Right kidney (tissue), 1 donor: ENCODE data around the gene GRID1.
"Not testable (repeated sequence)": the region's sequence is repeated elsewhere in the genome, so short reads cannot be mapped to it uniquely, and the experiment has no call there.

Experiments used
- DNase-seq: peaks from one replicate; pipeline ENCODE4 v3.0.0-alpha.2; 2016

GRID1 gene

DNA sequence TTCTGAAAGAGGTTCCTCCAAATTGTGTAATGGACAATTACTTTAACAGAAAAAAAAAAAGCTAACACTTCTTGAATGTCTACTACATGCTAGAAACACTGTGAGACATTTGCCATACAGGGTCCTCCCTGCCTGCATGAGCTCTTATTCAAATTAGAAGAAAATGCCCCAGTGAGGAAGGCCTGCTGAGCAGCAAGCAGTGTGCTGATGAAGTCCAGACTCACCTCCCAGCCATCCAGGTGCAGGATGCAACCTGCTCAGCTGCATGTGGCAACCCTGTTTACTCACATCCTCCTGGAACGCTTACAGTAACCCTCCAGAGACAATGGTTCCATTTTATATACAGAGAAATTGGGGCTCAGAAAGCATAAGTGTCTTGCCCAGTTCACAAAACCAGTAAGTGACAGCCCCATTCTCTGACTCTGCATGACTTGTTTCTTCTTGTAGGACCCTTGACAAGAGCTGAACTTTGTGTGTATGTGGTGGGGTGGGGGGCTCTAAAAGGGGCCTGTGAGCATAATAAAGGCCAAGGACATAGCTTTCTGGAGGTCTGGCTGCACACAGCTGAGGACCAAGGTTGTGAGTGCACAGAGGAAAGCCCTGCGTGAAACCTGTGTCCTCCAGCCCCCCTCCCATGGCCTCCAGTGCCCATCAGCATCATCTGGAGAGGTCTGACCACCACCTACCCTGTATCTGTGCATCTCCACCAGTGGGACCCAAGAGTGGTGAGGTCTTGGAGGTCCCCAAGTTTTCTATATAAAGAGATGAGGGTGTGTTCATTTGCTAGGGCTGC, 387.8 kb downstream of the GRID1 start:
- DNase-seq, result no peak

DNA sequence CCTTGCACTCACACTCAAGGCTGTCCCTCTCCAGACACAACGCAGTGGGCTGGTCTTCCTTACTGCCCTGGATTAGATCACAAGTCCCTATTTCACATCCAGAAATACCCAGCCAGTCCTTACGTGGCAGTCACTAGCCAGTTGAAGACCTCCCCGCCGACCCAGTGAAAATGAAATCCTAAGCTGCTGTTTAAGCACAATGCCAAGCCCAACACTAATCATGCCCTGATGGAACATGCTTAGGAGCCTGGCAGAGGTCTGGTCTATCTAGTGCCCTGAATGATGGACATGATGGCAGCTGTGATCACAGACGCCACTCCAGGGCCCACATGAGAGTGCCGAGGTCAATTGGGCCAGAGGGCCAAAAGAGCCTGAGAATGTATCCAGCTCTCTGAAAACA, 389.0 kb downstream of the GRID1 start:
- DNase-seq, result no peak

DNA sequence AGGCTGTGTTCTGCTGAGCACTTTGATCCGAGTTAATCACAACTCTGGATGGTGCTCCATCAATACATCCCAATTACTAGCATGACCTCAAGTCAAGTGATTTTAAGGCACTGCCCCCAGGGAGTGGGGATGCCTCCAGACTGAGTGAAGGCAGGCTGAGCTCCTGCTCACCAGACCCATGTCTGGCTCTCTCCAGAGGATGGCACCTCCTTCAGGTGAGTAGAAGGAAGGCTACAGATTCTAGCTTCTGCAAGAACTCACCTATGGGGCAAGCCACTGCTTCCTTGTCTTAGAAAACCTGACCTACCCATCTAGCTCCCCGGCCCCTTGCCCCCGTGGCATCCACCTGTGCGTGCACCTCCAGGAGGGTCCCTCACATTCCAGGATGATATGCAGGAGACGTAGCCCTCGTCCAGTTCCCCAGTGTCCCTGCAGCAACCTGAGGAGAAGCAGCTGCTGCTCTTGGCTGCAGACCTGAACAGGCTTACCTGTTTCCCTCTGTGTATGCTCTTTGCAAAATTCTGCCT, 390.3 kb downstream of the GRID1 start:
- no peak for DNase-seq

DNA sequence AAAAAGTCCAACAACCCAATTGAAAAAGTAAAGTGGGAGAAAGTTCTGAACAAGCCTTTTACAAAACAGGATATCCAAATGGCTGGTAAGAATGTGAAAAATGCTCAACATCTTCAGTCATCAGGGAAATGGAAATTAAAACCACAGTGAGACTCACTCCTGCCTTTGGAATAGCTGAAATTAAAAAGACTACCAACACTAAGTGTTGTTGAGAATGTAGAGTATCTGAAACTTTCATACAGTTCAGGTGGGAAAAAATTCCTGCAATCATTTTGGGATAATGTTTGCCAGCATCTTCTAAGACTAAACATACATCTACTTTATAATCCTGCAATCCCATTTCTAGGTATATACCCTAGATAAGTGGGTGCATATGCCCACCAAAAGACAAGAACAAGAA, 395.1 kb downstream of the GRID1 start:
- no peak for DNase-seq

- DNase-seq, result no peak
Observed at GRCh38 chr10:85967594-85967993, 399.0 kb downstream of the GRID1 start.

GRCh38 chr10:85961479-85962067, 405.0 kb downstream of the GRID1 start:
- no peak for DNase-seq

- DNase-seq, result no peak
Observed at GRCh38 chr10:85961073-85961472, 405.5 kb downstream of the GRID1 start.

- DNase-seq, result no peak
Observed at GRCh38 chr10:85959239-85959638, 407.4 kb downstream of the GRID1 start.

DNA sequence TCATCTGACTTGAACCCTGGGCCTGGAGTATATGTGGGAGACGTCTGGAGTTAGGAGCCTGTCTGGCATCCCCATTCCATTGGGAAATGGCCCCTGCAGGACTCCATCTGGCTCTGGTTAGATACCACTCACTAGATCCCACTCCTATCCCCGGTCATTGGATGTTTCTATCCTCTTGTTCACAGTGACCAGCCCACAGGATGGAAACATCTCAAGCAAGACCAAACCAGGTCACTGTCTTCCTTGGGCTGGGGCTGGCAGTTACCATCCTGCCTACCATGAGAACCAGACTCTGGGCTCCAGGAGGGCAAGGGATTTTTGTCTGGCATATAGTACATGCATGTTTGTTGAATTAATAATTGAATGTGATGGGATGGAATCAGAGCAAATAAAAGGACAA, 415.7 kb downstream of the GRID1 start:
- DNase-seq, result no peak

- no peak for DNase-seq
Observed at GRCh38 chr10:85946713-85947326, 419.8 kb downstream of the GRID1 start.

GRCh38 chr10:85936161-85936560, 430.4 kb downstream of the GRID1 start:
- no peak for DNase-seq

DNA sequence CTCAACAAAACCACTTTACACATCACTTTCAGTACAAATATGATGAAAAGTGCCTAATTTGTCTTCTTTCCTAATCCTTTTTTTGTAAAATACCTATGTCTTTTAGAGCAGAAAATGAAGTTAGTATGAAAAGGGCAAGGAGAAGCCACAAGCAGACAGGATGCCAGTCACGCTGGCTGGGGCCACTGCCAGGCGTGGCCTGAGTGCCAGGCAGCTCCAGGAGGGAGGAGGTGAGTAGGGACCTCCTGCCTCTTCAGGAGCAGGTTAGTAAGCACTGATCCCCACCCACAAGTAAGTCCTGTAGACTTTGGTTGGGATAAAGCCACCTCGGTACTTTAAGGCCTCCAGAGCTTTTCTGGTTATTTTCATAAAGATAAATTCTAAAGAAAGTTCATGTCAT, 432.0 kb downstream of the GRID1 start:
- no peak for DNase-seq

DNA sequence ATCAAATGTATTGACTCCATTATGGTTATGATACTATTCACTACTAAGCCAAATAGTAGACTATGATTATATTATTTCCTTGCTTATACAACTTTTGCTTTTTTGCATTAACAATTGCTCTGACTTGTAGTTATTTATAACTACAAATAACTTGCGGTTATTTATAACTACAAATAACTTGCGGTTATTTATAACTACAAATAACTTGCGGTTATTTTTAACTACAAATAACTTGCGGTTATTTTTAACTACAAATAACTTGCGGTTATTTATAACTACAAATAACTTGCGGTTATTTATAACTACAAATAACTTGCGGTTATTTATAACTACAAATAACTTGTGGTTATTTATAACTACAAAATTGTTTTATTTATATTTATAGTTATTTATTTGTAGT, 436.6 kb downstream of the GRID1 start:
- DNase-seq, result not testable (repeated sequence)

DNA sequence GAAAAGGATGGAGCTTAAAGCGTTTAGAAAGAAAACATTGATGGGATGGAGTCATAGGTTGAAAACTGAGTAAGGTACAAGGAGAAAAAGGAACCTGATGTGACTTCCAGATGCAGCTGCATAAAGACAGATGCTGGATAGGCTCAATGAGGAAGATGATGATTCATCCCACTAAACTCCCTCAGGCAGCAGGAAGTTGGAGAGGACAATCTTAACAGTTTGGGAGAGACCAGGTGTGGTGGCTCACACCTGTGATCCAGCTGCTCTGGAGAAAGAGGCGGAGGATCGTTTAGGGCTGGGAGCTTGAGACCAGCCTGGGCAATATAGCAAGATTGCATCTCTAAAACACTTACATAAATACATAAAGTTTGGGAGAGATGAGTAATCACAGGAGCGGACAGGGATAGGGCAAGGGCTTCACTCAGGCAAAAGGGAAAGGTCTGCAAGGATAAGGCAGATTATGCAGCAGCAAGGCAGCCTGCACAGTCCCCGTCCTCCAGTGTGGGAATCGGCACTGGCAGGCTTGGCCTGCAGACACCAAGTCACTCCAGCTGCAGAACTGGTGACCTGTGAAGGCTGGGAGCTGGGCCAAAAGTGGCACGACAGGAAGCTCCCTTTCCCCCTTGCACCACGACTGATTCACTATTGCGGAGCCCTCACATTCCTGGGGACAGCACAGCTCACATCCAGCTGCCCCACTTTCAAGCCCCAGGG, 438.5 kb downstream of the GRID1 start:
- DNase-seq, result no peak

- no peak for DNase-seq
Observed at GRCh38 chr10:85926986-85927385, 439.6 kb downstream of the GRID1 start.

- no peak for DNase-seq
Observed at GRCh38 chr10:85926136-85926535, 440.5 kb downstream of the GRID1 start.

DNA sequence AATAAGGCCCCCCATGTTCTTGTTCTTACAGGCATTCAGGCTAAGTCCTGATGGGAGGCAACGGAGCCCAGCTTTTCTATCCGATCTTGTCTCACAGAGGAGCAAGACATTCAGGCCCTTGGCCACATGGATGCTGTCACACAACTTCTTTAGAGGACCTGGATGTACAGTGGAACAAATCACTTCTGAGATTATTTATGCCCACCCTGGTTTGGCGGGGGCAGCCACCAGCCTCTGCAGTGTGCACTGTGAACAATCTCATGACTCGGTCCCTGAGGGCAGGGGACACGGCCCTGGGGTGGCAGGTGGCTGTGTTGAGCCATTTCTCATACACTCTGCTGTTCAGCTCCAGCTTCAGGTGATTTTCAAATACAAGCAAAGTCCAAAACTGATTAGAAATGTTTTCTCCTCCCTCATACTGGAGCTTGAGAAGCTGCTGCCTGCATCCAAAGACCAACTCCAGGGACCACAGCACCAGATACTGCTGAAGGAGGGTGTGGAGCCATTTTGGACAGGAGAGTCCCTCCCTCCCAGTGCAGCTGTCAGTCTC, 441.3 kb downstream of the GRID1 start:
- DNase-seq, result no peak

DNA sequence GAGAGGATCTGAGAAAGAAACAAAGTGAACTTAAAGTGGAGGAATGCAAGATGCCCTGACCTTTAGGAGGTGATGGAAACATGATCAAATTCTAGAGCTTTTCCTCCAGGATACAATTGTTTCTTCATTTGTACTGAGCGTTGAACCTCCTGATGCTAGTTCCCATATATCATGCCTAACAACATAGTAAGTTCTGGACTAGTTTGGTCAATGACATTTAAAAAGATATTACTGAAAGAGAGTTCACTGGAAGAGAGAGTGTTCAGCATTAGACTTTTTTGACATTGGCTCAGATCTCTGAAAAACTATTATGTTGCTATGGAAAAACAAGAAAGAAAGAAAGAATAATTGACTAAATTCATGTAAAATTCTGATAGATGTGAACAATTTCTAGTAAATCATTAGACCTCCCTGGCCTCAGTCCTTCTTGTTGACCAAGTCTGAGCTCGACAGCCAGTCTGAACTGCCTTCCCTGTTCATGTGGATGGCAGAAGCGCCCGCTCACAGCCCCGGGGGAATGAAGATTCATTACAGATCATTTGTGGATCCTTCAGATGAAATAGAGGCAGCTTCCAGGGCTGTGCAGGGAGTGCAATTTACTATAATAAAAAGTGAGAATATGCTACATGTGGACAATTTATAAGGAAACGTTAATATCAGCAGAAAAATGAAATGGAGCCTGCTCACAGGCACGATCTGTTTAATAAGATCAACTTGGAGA, 442.1 kb downstream of the GRID1 start:
- no peak for DNase-seq

GRCh38 chr10:85922356-85923129, 444.1 kb downstream of the GRID1 start:
- no peak for DNase-seq

GRCh38 chr10:85921789-85922188, 444.8 kb downstream of the GRID1 start:
- no peak for DNase-seq

GRCh38 chr10:85920311-85920710, 446.3 kb downstream of the GRID1 start:
- DNase-seq, result no peak
